Mesodermal cell (in vitro differentiated cells): ENCODE results near the gene MPC2.

Source experiments
- H3K27ac ChIP-seq: 2 replicates; pipeline ENCODE4 v1.7.0; 2013; ENCODE audit warnings: mild to moderate bottlenecking, low read depth, low read length, moderate library complexity; ENCODE audit not compliant: severe bottlenecking
- H3K36me3 ChIP-seq: 2 replicates; pipeline ENCODE4 v1.7.1; 2013; ENCODE audit warnings: mild to moderate bottlenecking, low read length, moderate library complexity; ENCODE audit not compliant: control insufficient read depth, insufficient read depth
- H3K4me1 ChIP-seq: one replicate; pipeline ENCODE4 v1.7.1; 2013; ENCODE audit warnings: mild to moderate bottlenecking, low read length; ENCODE audit not compliant: insufficient read depth, control insufficient read depth, poor library complexity, severe bottlenecking
- H3K4me3 ChIP-seq: 2 replicates; pipeline ENCODE4 v1.7.0; 2013; ENCODE audit warnings: low read length, control low read depth, mild to moderate bottlenecking; ENCODE audit not compliant: insufficient read depth, poor library complexity, severe bottlenecking; ENCODE audit errors: extremely low read depth
- H3K9me3 ChIP-seq: 2 replicates; pipeline ENCODE4 v1.7.1; 2013; ENCODE audit warnings: mild to moderate bottlenecking, low read length, moderate library complexity; ENCODE audit not compliant: control insufficient read depth
- WGBS, 2 experiments: methylation state at CpG; one replicate each; pipeline ENCODE4 v1.1.5; 2013; ENCODE audit warnings: missing lambda C conversion rate in 2 of 2; ENCODE audit not compliant: insufficient coverage in 2 of 2; 5-methylcytosine and 5-hydroxymethylcytosine counted together

Gene MPC2

GRCh38 chr1:167955915-167956314 is 19.0 kb upstream of the MPC2 start:
- Histone ChIP-seq H3K36me3 (peaks cover 35% of the 10 kb centered on the region), H3K4me1 (no peaks in the 10 kb centered on the region), H3K9me3 (no peaks in the 10 kb centered on the region), H3K4me3 (no peak overlapping the region), H3K27ac (no peak overlapping the region)
- WGBS, 2 experiments, result no CpG with 5 or more reads among the region's 2 CpGs

DNA sequence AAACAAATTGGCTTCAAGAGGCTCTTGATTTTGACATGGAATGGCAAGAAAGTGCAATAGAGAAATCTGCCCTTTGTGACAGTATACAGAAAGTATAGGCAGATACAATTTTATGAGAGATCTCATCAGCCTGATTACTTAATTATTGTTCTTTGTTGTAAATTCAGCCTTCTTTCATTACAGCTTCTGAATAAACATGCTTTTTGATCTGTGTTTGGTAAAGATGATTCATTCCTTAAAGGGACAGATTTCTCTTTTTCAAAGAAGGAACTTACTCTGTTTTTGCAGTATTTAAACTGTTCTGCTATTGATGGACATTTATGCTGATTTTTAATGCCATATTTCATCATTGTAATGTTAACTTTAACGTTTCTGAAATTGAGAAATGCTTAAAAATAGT is 13.7 kb upstream of the MPC2 start:
- Histone ChIP-seq H3K9me3 (no peaks in the 10 kb centered on the region), H3K36me3 (peaks cover 35% of the 10 kb centered on the region), H3K27ac (no peak overlapping the region), H3K4me1 (no peaks in the 10 kb centered on the region), H3K4me3 (no peak overlapping the region)
- WGBS, 2 experiments, result no CpG with 5 or more reads among the region's 1 CpG

DNA sequence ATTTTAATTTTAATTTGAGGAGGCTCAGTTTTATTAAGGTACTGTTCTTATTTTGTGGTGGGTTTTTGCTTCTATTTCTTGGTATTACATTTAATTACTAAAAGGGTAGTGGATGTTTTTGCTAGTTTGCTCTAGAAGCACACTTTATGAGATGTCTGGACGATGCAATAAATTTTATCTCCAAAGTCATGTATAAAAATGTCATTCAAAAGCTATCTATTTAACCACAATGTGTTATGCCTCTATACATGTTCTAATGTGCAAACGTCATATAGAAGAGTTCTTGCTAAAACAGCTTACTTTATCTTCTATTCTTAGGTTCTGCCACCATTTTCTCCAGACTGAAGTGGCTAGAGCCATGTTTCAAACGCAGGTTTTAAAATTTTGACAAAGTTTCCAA is 12.9 kb upstream of the MPC2 start:
- Histone ChIP-seq H3K4me1 (no peaks in the 10 kb centered on the region), H3K4me3 (no peak overlapping the region), H3K9me3 (no peaks in the 10 kb centered on the region), H3K36me3 (peaks cover 29% of the 10 kb centered on the region), H3K27ac (no peak overlapping the region)
- 100% methylated on average over 1 of the region's 3 CpGs for WGBS, 2 experiments

DNA sequence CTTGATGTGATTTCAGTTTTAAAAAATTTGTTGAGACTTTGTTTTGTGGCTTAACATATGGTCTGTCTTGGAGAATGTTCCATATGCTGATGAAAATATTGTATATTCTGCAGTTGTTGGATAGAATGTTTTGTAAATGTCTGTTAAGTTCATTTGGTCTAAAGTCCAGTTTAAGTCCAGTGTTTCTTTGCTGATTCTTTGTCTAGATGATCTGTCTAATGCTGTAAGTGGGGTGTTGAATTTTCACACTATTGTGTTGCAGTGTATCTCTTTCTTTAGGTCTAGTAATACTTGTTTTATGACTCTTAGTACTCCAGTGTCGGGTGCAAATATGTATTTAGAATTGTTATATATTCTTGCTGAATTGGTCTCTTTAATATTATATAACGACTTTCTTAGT is 10.9 kb upstream of the MPC2 start:
- Histone ChIP-seq H3K4me3 (no peak overlapping the region), H3K4me1 (no peaks in the 10 kb centered on the region), H3K9me3 (no peaks in the 10 kb centered on the region), H3K36me3 (peaks cover 15% of the 10 kb centered on the region), H3K27ac (no peak overlapping the region)
- no CpG with 5 or more reads among the region's 2 CpGs for WGBS, 2 experiments

DNA sequence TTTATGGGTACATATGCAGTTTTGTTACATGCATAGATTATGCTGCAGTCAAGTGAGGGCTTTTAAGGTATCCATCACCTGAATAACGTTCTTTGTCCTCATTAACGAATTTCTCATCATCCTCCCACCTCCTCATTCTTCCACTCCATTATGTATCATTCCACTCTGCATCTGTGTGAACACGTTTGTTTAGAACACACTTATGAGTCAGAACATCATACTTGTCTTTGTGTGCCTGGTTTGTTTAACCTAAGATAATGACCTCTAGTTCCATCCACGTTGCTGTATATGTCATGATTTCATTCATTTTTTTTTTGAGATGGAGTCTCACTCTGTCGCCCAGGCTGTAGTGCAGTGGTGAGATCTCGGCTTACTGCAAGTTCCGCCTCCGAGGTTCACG is 6.7 kb upstream of the MPC2 start:
- Histone ChIP-seq H3K9me3 (no peaks in the 10 kb centered on the region), H3K36me3 (peaks cover 6% of the 10 kb centered on the region), H3K4me1 (no peaks in the 10 kb centered on the region), H3K27ac (no peak overlapping the region), H3K4me3 (no peak overlapping the region)
- 88 to 98% methylated on average over 8 to 9 of the region's 9 CpGs for WGBS, 2 experiments

- Histone ChIP-seq H3K4me3 (no peak overlapping the region), H3K4me1 (no peaks in the 10 kb centered on the region), H3K36me3 (peaks cover 6% of the 10 kb centered on the region), H3K27ac (no peak overlapping the region), H3K9me3 (no peaks in the 10 kb centered on the region)
- WGBS, 2 experiments, result 100% methylated on average over 1 of the region's 2 CpGs; no CpG with 5 or more reads in 1 of the 2 experiments
Observed at GRCh38 chr1:167940264-167940663, 3.4 kb upstream of the MPC2 start.

- H3K9me3 ChIP-seq, result no peaks in the 10 kb centered on the region
- no peak overlapping the region for H3K27ac ChIP-seq
- WGBS, 2 experiments, result no CpG with 5 or more reads among the region's 5 CpGs
Observed at GRCh38 chr1:167938080-167938636, 1.3 kb upstream of the MPC2 start.

GRCh38 chr1:167937709-167938010 is 788 bp upstream of the MPC2 start:
- Histone ChIP-seq H3K36me3 (no peaks in the 10 kb centered on the region), H3K27ac (peak overlapping the region; percentile 97), H3K9me3 (no peaks in the 10 kb centered on the region), H3K4me3 (peak overlapping the region; percentile 76), H3K4me1 (no peaks in the 10 kb centered on the region)
- 0% methylated on average over 1 of the region's 5 CpGs; no CpG with 5 or more reads in 1 of the 2 experiments for WGBS, 2 experiments

More at GRCh38 chr1:167938080-167938636, 1.3 kb upstream of the MPC2 start:
- Histone ChIP-seq H3K36me3 (no peaks in the 10 kb centered on the region), H3K4me1 (no peaks in the 10 kb centered on the region), H3K4me3 (peak overlapping the region; percentile 76)

DNA sequence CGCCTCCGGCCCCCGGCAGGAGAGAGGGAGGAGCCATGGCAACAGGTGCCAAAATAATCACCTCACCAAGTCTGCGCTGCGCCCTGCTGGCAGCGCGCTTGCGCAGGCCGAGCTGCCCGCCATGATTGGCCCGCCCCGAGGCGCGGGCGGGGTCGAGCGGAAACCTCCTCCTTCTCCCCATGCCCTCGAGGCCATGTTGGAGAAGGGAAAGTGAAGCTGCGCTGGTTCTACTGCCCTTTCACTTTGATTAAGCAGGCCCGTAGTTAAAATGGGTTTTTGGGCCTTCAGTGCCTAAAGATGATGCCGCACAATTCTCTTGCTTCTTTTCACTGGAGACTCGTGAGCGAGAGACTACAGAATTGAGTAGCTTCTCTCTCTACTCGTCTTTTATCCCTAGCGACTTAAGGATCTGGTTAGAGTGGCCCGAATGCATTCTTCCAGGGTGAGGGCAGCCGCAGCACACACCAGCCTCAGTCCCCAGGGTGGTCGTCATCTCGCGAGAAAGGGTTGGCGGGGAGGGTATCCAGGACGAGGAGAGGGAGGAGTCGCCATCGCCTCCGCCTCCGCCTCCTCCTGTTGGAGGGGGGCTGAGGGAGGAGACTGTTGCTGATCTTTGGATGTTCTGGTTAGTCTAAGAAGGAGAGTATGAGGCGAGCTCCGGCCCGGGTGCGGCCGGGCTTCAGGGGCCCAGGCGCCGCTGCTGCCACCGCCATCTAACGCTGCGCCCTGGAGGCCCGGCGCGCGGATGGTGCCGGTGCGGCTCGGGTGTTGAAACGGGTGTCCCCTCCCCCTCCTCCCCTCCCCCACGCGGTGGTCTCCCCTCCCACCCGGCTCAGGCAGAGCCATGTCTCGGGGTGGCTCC is 573 bp downstream of the MPC2 start, which contains the start of gene DCAF6:
DCAF6 (plus strand) TSS at position 616 of the 862 bp plus-strand sequence; CDS start at position 845, 229 bp downstream.
- Histone ChIP-seq H3K36me3 (no peaks in the 10 kb centered on the region), H3K27ac (peak within 1 kb of the TSS; percentile 97), H3K4me3 (peak within 1 kb of the TSS; percentile 76), H3K4me1 (no peaks in the 10 kb centered on the region), H3K9me3 (no peaks in the 10 kb centered on the region)
- WGBS, 2 experiments, result 0% methylated on average over 21 to 22 of the region's 58 CpGs

GRCh38 chr1:167935216-167936067 is 1.4 kb downstream of the MPC2 start:
- Histone ChIP-seq H3K36me3 (no peaks in the 10 kb centered on the region), H3K4me3 (peak overlapping the region; percentile 76), H3K9me3 (no peaks in the 10 kb centered on the region), H3K27ac (peak overlapping the region; percentile 97), H3K4me1 (no peaks in the 10 kb centered on the region)
- WGBS, 2 experiments, result 0 to 2% methylated on average over 36 to 43 of the region's 45 CpGs
